Measurements from ENCODE around the gene ACADS.

DNA sequence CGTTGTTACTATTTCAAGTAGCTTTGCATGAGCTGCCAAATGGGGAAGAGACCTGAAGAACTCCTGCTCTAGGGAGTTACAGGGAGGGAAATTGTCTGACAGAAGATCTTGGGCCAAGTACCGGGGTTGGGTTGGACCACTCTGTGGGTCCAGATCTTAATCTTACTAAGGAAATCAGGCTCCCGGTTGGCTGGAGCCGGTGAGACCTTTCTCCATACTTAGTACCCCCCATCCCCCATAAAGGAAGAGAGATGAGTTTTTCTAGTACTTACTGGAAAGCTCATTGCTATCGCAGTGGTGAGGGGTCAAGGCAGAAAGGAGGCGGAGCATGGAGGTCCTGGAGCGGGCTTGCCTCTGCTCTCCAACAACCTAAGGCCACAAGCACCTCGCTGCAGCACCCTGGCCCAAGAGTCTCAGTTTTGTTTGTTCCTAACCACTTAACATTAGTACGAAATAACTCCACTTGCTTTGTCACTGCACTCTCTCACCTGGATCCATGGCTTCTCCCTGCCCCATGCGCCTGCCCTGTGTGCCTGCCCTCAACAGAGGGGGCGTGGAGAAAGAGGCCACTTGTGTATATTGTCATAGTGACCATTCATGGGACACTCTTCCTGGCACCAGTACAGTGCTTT lies 22.2 kb upstream of the ACADS start:
- TF ChIP-seq HNRNPLL (IDR thresholded peaks at IDR 0.05; ENCODE audit: low read depth, low read length, poor library complexity, severe bottlenecking): no peak
- no peak for TF ChIP-seq CUX1 (CRISPR knock-in tag; IDR thresholded peaks at IDR 0.05)
- no peak for TF ChIP-seq SIN3A (IDR thresholded peaks at IDR 0.05; ENCODE audit: borderline replicate concordance in 2 of 2, control insufficient read depth in 1 of 2, low read depth in 2 of 2, low read length in 2 of 2)
- no peak for TF ChIP-seq ELF4 (CRISPR knock-in tag; IDR thresholded peaks at IDR 0.05)
- TF ChIP-seq PCBP1 (IDR thresholded peaks at IDR 0.05; ENCODE audit: low read depth, low read length, poor library complexity, severe bottlenecking): no peak
- TF ChIP-seq SIN3B (IDR thresholded peaks at IDR 0.05; ENCODE audit: low read depth): no peak
- no peak for TF ChIP-seq SP1 (CRISPR knock-in tag; IDR thresholded peaks at IDR 0.05)

Measured in K562 (cell line).